Stimulated activated CD4-positive, alpha-beta T cell treated with anti-CD3 and anti-CD28 coated beads, Interleukin-4, amount 100 ng/mL, for 24 hours (primary cell): ENCODE measurements around the gene MOB3A.
"Not testable (repeated sequence)": the region's sequence is repeated elsewhere in the genome, so short reads cannot be mapped to it uniquely, and the experiment has no call there.

ENCODE experiments used
- DNase-seq: peaks from one replicate; pipeline ENCODE4 v3.0.0-alpha.2; 2020

The MOB3A gene

DNA sequence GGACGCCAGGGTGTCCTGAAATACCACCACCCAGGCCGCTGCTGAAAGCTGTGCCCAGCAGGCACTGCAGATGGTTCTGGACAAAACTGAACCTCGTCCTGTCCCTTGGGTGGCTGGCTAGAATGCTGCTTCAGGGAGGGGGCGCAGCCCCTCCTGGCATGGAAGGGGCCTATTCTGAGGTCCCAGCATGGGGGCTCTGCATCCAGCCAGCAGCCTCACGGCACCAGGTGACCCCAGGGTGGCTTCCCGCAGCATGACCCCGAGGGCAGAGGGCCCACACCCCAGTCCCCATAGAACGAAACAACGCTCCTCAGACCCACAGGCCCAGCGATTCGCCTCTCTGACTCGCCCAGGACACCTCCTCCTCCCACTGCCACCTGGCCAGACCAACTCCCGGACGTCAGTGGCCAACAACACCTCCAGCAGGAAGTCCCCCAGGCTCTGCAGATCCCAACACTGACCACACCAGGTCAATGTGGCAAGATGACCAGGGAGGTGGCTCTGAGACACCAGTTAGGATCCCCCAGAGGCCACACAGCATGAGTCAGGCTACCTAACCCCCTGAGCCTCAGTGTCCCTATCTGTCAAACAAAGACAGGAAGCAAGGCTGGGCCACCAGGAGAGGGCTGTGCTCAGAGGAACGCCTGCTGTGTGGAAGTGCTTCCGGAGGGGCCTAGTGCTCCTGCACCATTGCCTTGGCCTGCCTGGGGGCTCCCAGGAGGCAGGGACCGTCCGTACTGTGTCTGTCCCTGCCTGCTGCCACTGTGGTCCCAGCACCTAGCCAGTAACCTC lies 51.2 kb downstream of the MOB3A start:
- no peak for DNase-seq

DNA sequence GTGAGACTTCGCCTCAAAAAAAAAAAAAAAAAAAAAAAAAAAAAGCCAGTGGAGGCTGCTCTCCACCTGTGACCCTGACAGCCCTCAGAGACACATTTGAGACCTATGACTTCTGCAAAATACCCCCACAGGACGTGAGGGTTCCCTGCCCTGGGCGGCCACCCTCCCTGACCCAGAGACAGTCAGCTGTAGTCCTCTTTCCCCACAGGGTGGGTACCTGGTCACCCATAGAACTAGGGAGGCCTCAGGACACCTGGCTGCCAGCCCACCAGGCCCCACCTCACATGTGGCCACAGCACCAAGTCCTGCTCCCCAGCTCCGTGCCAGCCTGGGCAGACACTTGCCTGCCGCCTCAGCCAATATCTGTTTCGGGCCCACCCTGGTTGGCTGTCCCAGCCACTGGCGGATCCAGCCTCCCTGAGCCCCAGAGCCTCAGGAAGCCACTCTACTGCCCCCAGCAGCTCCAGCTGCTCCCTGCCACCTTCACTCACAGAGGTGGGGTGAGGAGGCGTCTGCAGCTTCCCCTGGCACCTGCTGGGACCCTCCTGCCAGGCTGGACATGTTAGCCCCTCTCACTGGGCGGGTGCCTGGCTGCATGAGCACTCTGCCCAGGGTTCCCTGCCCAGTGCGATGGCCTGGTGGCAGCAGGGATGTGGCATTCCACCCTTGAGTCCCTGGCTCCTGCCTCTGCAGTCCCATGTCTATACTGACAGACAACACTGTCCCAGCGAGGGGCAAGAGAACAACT lies 52.0 kb downstream of the MOB3A start:
- DNase-seq = no peak

DNA sequence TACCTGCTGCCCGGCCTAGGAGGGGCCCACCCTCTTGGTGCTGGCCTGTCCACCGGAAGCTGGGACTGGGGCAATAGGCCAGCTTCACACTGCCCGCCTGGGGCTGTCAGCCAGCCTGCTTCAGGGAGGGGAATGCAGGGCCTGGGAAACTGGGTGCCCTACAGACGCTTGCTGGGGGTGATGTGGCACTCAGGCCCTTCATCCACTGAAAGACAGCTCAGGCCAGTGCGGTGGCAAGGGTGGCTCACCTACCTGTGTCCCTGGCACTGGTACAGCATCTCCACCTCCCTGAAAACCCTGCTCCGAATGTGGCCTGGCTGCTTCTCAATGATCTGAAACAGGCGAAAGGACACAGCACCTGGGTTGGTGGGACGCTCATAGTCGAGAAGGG lies 52.9 kb downstream of the MOB3A start:
- DNase-seq = no peak

- DNase-seq = no peak
These were observed 53.5 kb downstream of the MOB3A start for GRCh38 chr19:2042485-2043250.

- DNase-seq = peak; percentile 99
These were observed 54.2 kb downstream of the MOB3A start for GRCh38 chr19:2041683-2042484.

DNA sequence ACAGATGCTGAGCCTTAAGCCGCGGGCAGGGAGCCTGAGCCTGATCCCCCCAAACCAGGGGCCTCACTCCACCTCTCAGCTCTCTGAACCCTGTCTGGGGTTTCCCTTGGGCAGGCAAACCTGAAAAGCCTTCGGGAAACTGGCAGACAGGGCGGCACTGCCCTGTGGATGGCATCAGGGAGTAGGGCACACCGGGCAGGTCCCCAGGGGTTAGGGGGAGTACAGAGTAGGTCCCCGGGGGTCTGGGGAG lies 54.8 kb downstream of the MOB3A start:
- no peak for DNase-seq

- no peak for DNase-seq
These were observed 55.3 kb downstream of the MOB3A start for GRCh38 chr19:2040647-2041432.

- no peak for DNase-seq
These were observed 56.0 kb downstream of the MOB3A start for GRCh38 chr19:2039959-2040646.

GRCh38 chr19:2039089-2039958 lies 56.8 kb downstream of the MOB3A start:
- DNase-seq = no peak

DNA sequence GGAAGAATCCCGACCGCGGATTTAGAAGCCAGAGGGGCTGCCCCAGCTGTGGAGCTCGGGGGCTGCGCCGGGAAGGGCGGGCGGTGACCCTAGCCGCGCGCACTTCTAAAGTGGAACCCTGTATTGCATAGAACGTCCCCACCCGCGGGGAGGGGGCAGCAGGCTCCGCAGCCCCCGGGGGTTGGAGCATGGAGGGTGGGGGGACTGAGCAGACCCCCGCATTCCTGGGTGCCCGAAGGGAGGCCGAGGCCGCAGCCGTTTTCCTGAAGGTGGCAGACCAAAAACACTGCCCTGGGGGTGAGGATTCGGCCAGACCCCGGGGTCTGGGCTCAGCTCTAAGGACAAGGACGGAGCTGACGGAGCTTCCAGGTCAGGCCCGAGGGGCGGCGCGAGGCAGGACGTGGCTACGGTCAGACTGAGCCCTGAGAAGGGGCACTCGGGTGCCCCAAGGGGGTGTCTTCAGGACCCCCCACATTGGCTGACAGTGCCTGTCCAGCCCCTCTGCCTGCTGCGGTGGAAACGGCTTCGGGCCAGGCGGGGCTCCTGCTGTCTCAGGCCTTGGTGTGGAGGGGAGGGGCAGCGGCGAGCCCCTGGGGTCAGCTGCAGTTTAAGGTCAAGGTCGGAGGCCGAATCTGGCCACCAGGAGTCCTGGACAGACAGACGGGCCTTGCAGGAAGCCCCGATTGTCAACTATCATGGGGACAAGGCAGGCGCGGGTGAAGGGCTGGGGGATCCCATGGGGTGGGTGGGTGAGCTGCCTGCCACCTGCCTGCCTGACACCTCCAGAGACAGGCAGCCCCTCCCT lies 57.6 kb downstream of the MOB3A start:
- DNase-seq = no peak

DNA sequence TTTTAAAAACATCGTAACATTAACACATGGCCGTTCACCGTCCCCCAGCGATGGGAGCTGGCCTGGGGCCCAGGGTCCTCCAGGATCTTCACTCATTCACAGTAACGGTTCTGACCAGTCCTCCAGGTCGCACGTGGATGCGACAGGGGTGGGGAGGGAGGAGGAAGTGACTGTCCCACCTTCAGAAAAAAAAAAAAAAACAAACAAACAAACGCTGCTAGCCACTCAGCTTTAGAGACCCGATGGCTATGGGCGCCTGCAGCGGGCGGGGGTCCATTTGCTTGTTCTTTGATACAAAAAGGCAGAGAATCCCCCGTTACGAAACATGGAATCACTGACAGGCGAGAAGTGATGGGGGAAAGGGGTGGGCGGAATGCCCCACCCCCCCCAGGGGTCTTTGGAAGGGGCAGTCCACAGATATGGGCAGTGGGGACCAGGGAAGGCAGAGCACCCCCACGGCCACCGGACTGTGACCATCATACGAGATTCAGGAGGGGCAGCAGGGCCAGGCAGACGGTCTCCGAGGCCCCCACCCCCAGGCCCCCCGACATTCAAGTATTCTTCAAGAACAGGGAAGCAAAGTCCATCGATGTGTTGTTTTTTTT lies 58.4 kb downstream of the MOB3A start:
- no peak for DNase-seq

- no peak for DNase-seq
These were observed 59.7 kb downstream of the MOB3A start for GRCh38 chr19:2036424-2036823.

DNA sequence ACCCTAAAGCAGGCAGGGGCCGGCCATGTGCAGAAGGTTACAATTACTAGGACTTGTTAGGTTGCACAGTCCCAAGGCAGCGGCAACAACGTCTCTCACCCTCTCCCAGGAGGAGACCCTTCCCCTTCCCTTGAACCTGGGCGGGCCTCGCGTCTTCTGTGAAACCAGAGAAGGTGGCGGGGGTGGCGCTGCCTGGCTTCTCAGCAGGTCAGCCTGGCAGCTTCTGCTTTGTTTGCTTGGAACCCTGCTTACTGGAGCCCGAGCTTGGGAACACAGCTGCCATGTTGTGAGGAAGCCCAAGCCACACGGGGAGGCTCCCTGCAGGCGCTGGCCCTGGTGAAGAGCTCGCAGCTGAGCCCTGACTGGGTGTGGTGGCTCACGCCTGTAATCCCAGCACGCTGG lies 60.5 kb downstream of the MOB3A start:
- no peak for DNase-seq

- peak; percentile 65 for DNase-seq
These were observed 61.2 kb downstream of the MOB3A start for GRCh38 chr19:2034729-2035589.

DNA sequence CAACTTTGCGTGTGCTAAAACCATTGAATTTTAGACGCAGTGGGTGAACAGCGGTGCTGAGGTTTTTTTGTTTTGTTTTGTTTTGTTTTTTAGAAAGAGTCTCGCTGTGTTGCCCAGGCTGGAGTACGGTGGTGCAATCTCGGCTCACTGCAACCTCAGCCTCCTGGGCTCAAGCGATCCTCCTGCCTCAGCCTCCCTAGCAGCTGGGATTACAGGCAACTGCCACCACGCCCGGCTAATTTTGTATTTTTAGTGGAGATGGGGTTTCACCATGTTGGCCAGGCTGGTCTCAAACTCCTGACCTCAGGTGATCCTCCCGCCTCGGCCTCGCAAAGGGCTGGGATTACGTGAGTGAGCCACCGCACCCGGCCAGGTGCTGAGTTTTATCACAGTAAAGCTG lies 61.9 kb downstream of the MOB3A start:
- DNase-seq = not testable (repeated sequence)

GRCh38 chr19:2033825-2034159 lies 62.3 kb downstream of the MOB3A start:
- DNase-seq = no peak

- no peak for DNase-seq
These were observed 62.9 kb downstream of the MOB3A start for GRCh38 chr19:2033115-2033824.
